Panc1 (cell line): Measurements from ENCODE around the gene TCN1.

ENCODE experiments used
- POLR2AphosphoS5 ChIP-seq: IDR thresholded peaks from 2 replicates; pipeline ENCODE4 v1.6.1; 2012; ENCODE audit warnings: mild to moderate bottlenecking, low read depth, low read length, moderate library complexity
- SIN3A ChIP-seq: IDR thresholded peaks from 2 replicates; pipeline ENCODE4 v1.6.1; 2012; ENCODE audit warnings: low read depth, mild to moderate bottlenecking, low read length, moderate library complexity, borderline replicate concordance; ENCODE audit not compliant: insufficient read depth
- TF ChIP-seq, protein P1 (sequence below): fragments of 450-650 bp; IDR thresholded peaks from 2 replicates; pipeline ENCODE4 v1.5.1; 2017; ENCODE audit warnings: mild to moderate bottlenecking
- TF ChIP-seq, protein P2 (sequence below), 2 experiments: IDR thresholded peaks; 2 replicates each; pipeline ENCODE4 v1.6.1; 2011 to 2012; ENCODE audit warnings: low read depth in 2 of 2, control low read depth in 1 of 2, low read length in 1 of 2, mild to moderate bottlenecking in 1 of 2, moderate library complexity in 1 of 2; ENCODE audit not compliant: insufficient read depth in 1 of 2

DNA sequence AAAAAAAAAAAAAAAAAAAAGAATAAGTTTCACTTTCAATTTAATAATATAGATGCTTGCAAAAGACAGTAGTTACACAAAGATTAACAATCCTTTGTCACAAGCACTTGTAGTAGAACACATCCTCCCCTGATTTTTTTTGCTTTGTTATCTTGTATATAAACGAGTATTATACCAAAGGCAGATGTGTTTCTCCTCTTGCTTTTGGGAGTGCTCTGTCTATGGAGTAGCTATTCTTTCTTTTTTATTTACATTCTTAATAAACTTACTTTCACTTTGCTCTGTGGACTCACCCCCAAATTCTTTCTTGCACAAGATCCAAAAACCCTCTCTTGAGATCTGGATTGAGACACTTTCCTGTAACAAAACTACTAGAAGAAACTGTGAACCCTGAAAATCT lies 52.3 kb downstream of the TCN1 start:
- TF ChIP-seq POLR2AphosphoS5: no peak
- TF ChIP-seq, protein P1, sequence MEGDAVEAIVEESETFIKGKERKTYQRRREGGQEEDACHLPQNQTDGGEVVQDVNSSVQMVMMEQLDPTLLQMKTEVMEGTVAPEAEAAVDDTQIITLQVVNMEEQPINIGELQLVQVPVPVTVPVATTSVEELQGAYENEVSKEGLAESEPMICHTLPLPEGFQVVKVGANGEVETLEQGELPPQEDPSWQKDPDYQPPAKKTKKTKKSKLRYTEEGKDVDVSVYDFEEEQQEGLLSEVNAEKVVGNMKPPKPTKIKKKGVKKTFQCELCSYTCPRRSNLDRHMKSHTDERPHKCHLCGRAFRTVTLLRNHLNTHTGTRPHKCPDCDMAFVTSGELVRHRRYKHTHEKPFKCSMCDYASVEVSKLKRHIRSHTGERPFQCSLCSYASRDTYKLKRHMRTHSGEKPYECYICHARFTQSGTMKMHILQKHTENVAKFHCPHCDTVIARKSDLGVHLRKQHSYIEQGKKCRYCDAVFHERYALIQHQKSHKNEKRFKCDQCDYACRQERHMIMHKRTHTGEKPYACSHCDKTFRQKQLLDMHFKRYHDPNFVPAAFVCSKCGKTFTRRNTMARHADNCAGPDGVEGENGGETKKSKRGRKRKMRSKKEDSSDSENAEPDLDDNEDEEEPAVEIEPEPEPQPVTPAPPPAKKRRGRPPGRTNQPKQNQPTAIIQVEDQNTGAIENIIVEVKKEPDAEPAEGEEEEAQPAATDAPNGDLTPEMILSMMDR: no peak
- TF ChIP-seq, protein P2, sequence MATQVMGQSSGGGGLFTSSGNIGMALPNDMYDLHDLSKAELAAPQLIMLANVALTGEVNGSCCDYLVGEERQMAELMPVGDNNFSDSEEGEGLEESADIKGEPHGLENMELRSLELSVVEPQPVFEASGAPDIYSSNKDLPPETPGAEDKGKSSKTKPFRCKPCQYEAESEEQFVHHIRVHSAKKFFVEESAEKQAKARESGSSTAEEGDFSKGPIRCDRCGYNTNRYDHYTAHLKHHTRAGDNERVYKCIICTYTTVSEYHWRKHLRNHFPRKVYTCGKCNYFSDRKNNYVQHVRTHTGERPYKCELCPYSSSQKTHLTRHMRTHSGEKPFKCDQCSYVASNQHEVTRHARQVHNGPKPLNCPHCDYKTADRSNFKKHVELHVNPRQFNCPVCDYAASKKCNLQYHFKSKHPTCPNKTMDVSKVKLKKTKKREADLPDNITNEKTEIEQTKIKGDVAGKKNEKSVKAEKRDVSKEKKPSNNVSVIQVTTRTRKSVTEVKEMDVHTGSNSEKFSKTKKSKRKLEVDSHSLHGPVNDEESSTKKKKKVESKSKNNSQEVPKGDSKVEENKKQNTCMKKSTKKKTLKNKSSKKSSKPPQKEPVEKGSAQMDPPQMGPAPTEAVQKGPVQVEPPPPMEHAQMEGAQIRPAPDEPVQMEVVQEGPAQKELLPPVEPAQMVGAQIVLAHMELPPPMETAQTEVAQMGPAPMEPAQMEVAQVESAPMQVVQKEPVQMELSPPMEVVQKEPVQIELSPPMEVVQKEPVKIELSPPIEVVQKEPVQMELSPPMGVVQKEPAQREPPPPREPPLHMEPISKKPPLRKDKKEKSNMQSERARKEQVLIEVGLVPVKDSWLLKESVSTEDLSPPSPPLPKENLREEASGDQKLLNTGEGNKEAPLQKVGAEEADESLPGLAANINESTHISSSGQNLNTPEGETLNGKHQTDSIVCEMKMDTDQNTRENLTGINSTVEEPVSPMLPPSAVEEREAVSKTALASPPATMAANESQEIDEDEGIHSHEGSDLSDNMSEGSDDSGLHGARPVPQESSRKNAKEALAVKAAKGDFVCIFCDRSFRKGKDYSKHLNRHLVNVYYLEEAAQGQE (IDR thresholded peaks at IDR 0.05; ENCODE audit: insufficient read depth in 1 of 2, low read depth in 2 of 2, low read length in 1 of 2): no peak
- TF ChIP-seq SIN3A: no peak
